ENCODE results near the gene MRGPRX3. TPM values are rescaled to one million over a fixed set of nuclear protein-coding genes. Genes with fewer than 3 reads are reported as not detected.

MRGPRX3 gene
- total and polyA plus RNA-seq, 2 donors (not counting 3 experiments of a cell fraction or from before 2014, with no cell fraction given), result not detected

DNA sequence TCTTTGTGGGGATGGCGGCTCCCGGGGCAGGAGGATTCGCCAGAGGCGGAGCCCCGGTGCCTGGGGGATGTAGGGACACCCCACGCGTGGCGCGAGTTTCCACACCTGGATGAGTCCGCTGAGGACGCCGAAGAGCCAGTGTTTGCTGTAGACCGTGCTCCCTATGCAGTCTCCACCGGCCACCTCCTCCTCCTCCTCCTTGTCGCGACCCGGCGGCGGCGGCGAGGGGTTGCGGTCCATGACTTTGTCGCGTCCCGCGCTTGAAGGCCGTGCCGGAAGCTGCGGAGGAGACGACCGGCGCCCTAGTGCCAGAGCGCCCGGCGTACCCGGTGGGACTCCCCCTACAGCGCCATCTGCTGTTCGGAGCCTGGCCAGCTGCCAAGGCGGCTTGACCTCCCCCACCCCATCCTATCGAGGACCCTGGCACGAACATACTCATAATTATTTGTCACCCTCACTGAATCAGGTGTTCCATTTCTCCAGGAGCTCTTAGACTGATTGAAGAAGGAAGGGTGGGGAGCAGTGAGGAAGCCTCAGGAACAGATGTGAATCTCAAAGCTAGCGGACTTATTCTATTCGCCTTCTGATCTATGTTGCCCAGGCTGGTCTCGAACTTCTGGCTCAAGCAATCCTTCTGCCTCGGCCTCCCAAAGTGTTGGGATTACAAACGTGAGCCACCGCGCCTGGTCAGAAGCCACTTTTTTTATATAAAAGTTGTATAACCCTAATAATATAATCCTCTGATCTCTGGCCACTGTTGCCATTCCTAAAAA is 26.4 kb upstream of the MRGPRX3 start, which contains the start of gene SAAL1:
Gene SAAL1 (minus strand): TSS at position 281 of the 773 bp plus-strand sequence. CDS start 41 bp downstream, at position 240.
- CTCF ChIA-PET, result interaction anchor here (0.6 to 2.2 kb wide), 16 partner anchors 8 to 616 kb away, joined by 3 to 29 read pairs (median 4); partner anchors contain the start of gene SERGEF
- Histone ChIP-seq H3K27me3 (ENCODE audit: control insufficient read depth in 2 of 2, insufficient read depth in 2 of 2, low read length in 2 of 2) (peaks cover 2 to 11% of the 10 kb centered on the region in 2 experiments), H3K27ac (ENCODE audit: insufficient read depth, low read depth, low read length) (peak within 1 kb of the TSS; percentile 14), H3K9ac (replicated peaks; ENCODE audit: extremely low read depth, insufficient read depth, low read length) (peak within 1 kb of the TSS; percentile 59), H3K9me1 (replicated peaks; ENCODE audit: control insufficient read depth, extremely low read depth, insufficient read depth, low read length) (no peaks in the 10 kb centered on the region), H2AFZ (ENCODE audit: low read depth, low read length) (peak within 1 kb of the TSS; percentile 78), H4K20me1 (replicated peaks; ENCODE audit: control insufficient read depth, extremely low read depth, insufficient read depth, low read length) (no peaks in the 10 kb centered on the region), H3K4me3 (replicated peaks in 1 of 3; ENCODE audit: insufficient read depth in 1 of 3, low read depth in 1 of 3, low read length in 3 of 3) (peak within 1 kb of the TSS; percentile 50 to 94 (median 92)), H3K4me2 (ENCODE audit: insufficient read depth, low read length) (peak within 1 kb of the TSS; percentile 95), H3K36me3 (ENCODE audit: control insufficient read depth in 2 of 2, extremely low read depth in 1 of 2, insufficient read depth in 2 of 2, low read length in 2 of 2) (peaks cover 0 to 4% of the 10 kb centered on the region in 2 experiments), H3K9me3 (replicated peaks; ENCODE audit: control insufficient read depth, insufficient read depth, low read length) (no peaks in the 10 kb centered on the region), H3K4me1 (ENCODE audit: control insufficient read depth, extremely low read depth, insufficient read depth, low read length) (peaks cover 7% of the 10 kb centered on the region), H3K79me2 (ENCODE audit: control insufficient read depth, insufficient read depth, low read length) (peaks cover 18% of the 10 kb centered on the region)
- intact Hi-C loops (cut with micrococcal nuclease), result loop anchor here (1.0 to 10.0 kb wide), 5 partner anchors 25 to 371 kb away; partner anchors contain the start of genes GTF2H1, HPS5 and KCNC1
- TF ChIP-seq POLR2AphosphoS5 (IDR thresholded peaks at IDR 0.05; ENCODE audit: insufficient read depth, low read depth, low read length), result peak; percentile 90
- no peak for TF ChIP-seq EZH2 (IDR thresholded peaks at IDR 0.05; ENCODE audit: borderline replicate concordance, low read depth, low read length, severe bottlenecking)
- peak; percentile 61 for TF ChIP-seq POLR2A (IDR thresholded peaks at IDR 0.05; ENCODE audit: low read depth, low read length)
- TF ChIP-seq, protein P1, sequence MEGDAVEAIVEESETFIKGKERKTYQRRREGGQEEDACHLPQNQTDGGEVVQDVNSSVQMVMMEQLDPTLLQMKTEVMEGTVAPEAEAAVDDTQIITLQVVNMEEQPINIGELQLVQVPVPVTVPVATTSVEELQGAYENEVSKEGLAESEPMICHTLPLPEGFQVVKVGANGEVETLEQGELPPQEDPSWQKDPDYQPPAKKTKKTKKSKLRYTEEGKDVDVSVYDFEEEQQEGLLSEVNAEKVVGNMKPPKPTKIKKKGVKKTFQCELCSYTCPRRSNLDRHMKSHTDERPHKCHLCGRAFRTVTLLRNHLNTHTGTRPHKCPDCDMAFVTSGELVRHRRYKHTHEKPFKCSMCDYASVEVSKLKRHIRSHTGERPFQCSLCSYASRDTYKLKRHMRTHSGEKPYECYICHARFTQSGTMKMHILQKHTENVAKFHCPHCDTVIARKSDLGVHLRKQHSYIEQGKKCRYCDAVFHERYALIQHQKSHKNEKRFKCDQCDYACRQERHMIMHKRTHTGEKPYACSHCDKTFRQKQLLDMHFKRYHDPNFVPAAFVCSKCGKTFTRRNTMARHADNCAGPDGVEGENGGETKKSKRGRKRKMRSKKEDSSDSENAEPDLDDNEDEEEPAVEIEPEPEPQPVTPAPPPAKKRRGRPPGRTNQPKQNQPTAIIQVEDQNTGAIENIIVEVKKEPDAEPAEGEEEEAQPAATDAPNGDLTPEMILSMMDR (IDR thresholded peaks at IDR 0.05; ENCODE audit: extremely low read depth in 1 of 2, insufficient read depth in 1 of 2, low read depth in 1 of 2, low read length in 2 of 2), result peak; percentile 76 to 85
- TF ChIP-seq JUN (IDR thresholded peaks at IDR 0.05; ENCODE audit: borderline replicate concordance, insufficient read depth, insufficient read length, low read depth), result no peak
- TF ChIP-seq FOS (IDR thresholded peaks at IDR 0.05; ENCODE audit: borderline replicate concordance, insufficient read depth, low read length), result no peak
- no peak for TF ChIP-seq GATA2 (IDR thresholded peaks at IDR 0.05; ENCODE audit: insufficient read depth, insufficient read length, low read depth, low read length)
- no TSS peak for BruUV-seq (replicated peaks)
- POLR2A ChIA-PET, result no interaction called here
- dilution Hi-C loops (cut with MboI; ENCODE audit: extremely low pct_ligation_motif_present, low sequenced_read_pairs), result no loop called here
- DNase-seq (ENCODE audit: low read depth, low spot score) (peak; percentile 81), FAIRE-seq (peak; percentile 89)

All from endothelial cell of umbilical vein (primary cell).